K562 (cell line): ENCODE measurements around the gene SRPK2. TPM values are rescaled to one million over a fixed set of nuclear protein-coding genes. Genes with fewer than 3 reads are reported as not detected.

Experiments
- ATAC-seq: fragments of 200-7000 bp; cut with Tn5 transposase; 3 replicates; pipeline ENCODE4 v1.9.1; 2020; ENCODE audit warnings: moderate library complexity
- BruUV-seq: library from RNA; stranded (reverse); fragments of 400-500 nt; replicated peaks from 2 replicates; lab custom pipeline; 2021; lab: Mats Ljungman, UMichigan
- CTCF ChIA-PET: fragments of 300-600 bp; formaldehyde crosslinking; extraction: SDS; loops from one replicate; lab custom pipeline; 2021; ENCODE audit warnings: low intra/inter-chr PET ratio; lab: Yijun Ruan, JAX
- POLR2A ChIA-PET: fragments of 300-600, 350-650 bp; sonication (Branson Sonifier 250); formaldehyde crosslinking; extraction: SDS; loops from one replicate; lab custom pipeline; 2021; ENCODE audit warnings: antibody characterized with exemption, inconsistent platforms; lab: Yijun Ruan, JAX
- DNase-seq, 4 experiments: peaks; one replicate each; pipeline versions ENCODE4 v3.0.0 to v3.0.0-alpha.2; 2011 to 2018; ENCODE audit warnings: low spot score in 3 of 4, mixed read lengths in 3 of 4; ENCODE audit errors: extremely low read depth in 1 of 4
- FAIRE-seq: peaks from 2 replicates; lab custom pipeline; 2011; peaks lifted over from hg19 to GRCh38; lab: Jason Lieb, UNC
- H2AFZ ChIP-seq: 2 replicates; pipeline ENCODE4 v1.6.0; 2011; ENCODE audit warnings: low read depth, low read length, control low read depth, inconsistent platforms
- H3K27ac ChIP-seq: fragments of 200-600 bp; 3 replicates; pipeline ENCODE4 v1.8.0; 2011; ENCODE audit warnings: low read depth, mild to moderate bottlenecking, control low read depth, inconsistent platforms, low read length, moderate library complexity, mixed read lengths; ENCODE audit errors: extremely low read depth
- H3K27me3 ChIP-seq, 2 experiments: fragments of 300-600 bp in 1 of 2; 2 replicates in 1 of 2; 3 replicates in 1 of 2; pipeline versions ENCODE4 v1.6.0 to v1.8.0; 2011; ENCODE audit warnings: inconsistent platforms in 2 of 2, low read length in 2 of 2, mild to moderate bottlenecking in 1 of 2, mixed read lengths in 1 of 2, moderate library complexity in 1 of 2; ENCODE audit not compliant: control insufficient read depth in 2 of 2, insufficient read depth in 2 of 2
- H3K36me3 ChIP-seq: fragments of 300-600 bp; 3 replicates; pipeline ENCODE4 v1.8.0; 2011; ENCODE audit warnings: mild to moderate bottlenecking, low read length, inconsistent platforms; ENCODE audit not compliant: control insufficient read depth, insufficient read depth
- H3K4me1 ChIP-seq, 2 experiments: fragments of 200-600 bp in 1 of 2; replicated peaks in 1 of 2; 2 replicates in 1 of 2; 3 replicates in 1 of 2; pipeline versions ENCODE4 v1.5.1 to v1.8.0; 2011; ENCODE audit warnings: inconsistent platforms in 2 of 2, low read length in 2 of 2, mild to moderate bottlenecking in 1 of 2, mixed read lengths in 1 of 2, moderate library complexity in 1 of 2; ENCODE audit not compliant: control insufficient read depth in 2 of 2, insufficient read depth in 2 of 2
- H3K4me2 ChIP-seq: 2 replicates; pipeline ENCODE4 v1.6.1; 2011; ENCODE audit warnings: low read length, control low read depth, inconsistent platforms, mixed read lengths; ENCODE audit not compliant: insufficient read depth
- H3K4me3 ChIP-seq: fragments of 200-600 bp; sonication (generic), shearing (Covaris generic); 2 replicates; pipeline ENCODE4 v1.5.1; 2016; ENCODE audit warnings: control low read depth, inconsistent platforms
- H3K79me2 ChIP-seq: fragments of 200-600 bp; 3 replicates; pipeline ENCODE4 v1.8.0; 2011; ENCODE audit warnings: low read length, inconsistent platforms; ENCODE audit not compliant: control insufficient read depth, insufficient read depth
- H3K9ac ChIP-seq, 2 experiments: 2 replicates each; pipeline versions ENCODE4 v1.6.0 to v1.6.1; 2011; ENCODE audit warnings: low read depth in 2 of 2, low read length in 2 of 2, control low read depth in 1 of 2, inconsistent platforms in 1 of 2, mild to moderate bottlenecking in 1 of 2, mixed read lengths in 1 of 2; ENCODE audit not compliant: insufficient read depth in 1 of 2
- H3K9me1 ChIP-seq: one replicate; pipeline ENCODE4 v1.6.0; 2011; ENCODE audit warnings: inconsistent platforms, mild to moderate bottlenecking, low read length, moderate library complexity; ENCODE audit not compliant: control insufficient read depth, insufficient read depth
- H3K9me3 ChIP-seq: replicated peaks from 2 replicates; pipeline ENCODE4 v1.5.1; 2011; ENCODE audit warnings: low read depth, low read length, inconsistent platforms; ENCODE audit not compliant: control insufficient read depth, insufficient read depth
- H4K20me1 ChIP-seq: replicated peaks from 2 replicates; pipeline ENCODE4 v1.6.1; 2011; ENCODE audit warnings: low read length, inconsistent platforms, mixed read lengths; ENCODE audit not compliant: control insufficient read depth, insufficient read depth
- BRD9 ChIP-seq: fragments of 450-650 bp; IDR thresholded peaks from 2 replicates; pipeline ENCODE4 v1.6.1; 2018; ENCODE audit warnings: low read depth; ENCODE audit not compliant: partially characterized antibody
- HMG20A ChIP-seq: fragments of 450-650 bp; formaldehyde crosslinking; conservative IDR thresholded peaks from 2 replicates; pipeline ENCODE4 v1.4.0; 2020; ENCODE audit warnings: mild to moderate bottlenecking, mixed read lengths
- HMGN3 ChIP-seq: IDR thresholded peaks from 2 replicates; pipeline ENCODE4 v1.6.1; 2011; ENCODE audit warnings: borderline replicate concordance, low read depth, mild to moderate bottlenecking, mixed read lengths, low read length; ENCODE audit not compliant: insufficient read length; ENCODE audit errors: extremely low read depth
- HNRNPL ChIP-seq: fragments of 200-400 bp; formaldehyde crosslinking; IDR thresholded peaks from 2 replicates; pipeline ENCODE4 v1.6.1; 2017; ENCODE audit warnings: low read depth, mild to moderate bottlenecking, low read length
- JUN ChIP-seq, 2 experiments: sonication (generic) in 1 of 2; formaldehyde crosslinking in 1 of 2; IDR thresholded peaks; 2 replicates each; pipeline versions ENCODE4 v1.6.1 to v1.8.0; 2012 to 2022; ENCODE audit warnings: borderline replicate concordance in 2 of 2, mild to moderate bottlenecking in 2 of 2, improper control_type of control experiment in 1 of 2, low read depth in 1 of 2, low read length in 1 of 2, missing genetic modification reagents in 1 of 2
- NBN ChIP-seq: fragments of 450-650 bp; IDR thresholded peaks from 2 replicates; pipeline ENCODE4 v1.6.1; 2016; ENCODE audit warnings: low read depth, mild to moderate bottlenecking
- TBP ChIP-seq: optimal IDR thresholded peaks from 2 replicates; pipeline ENCODE3; 2011; ENCODE audit warnings: low read depth, low read length, improper control_type of control experiment
- ZBTB2 ChIP-seq: fragments of 450-650 bp; IDR thresholded peaks from 2 replicates; pipeline ENCODE4 v1.6.1; 2016; ENCODE audit warnings: antibody characterized with exemption
- ZNF431 ChIP-seq: sonication (generic); formaldehyde crosslinking; IDR thresholded peaks from 2 replicates; pipeline ENCODE4 v1.8.0; 2022; ENCODE audit warnings: mild to moderate bottlenecking, missing genetic modification reagents
- WGBS: fragments of 100-300 bp; shearing (Covaris generic); methylation state at CpG from one replicate; pipeline ENCODE4 v1.1.6; 2016; ENCODE audit warnings: low coverage, mixed read lengths; ENCODE audit not compliant: insufficient coverage; ENCODE audit errors: missing lambda C conversion rate; 5-methylcytosine and 5-hydroxymethylcytosine counted together
- in situ Hi-C: fragments of 300-500 bp; cut with MboI; formaldehyde crosslinking; loops from 4 replicates; pipeline ENCODE4 v1.15.0; 2018; ENCODE audit warnings: inconsistent platforms, mixed read lengths
- intact Hi-C: fragments of 100-400 bp; cut with micrococcal nuclease; formaldehyde crosslinking; loops from 2 replicates; pipeline ENCODE4 v1.14.2; 2022
- polyA plus RNA-seq, 8 experiments: library from polyadenylated mRNA; depleted of rRNA in 4 of 8; stranded (reverse) in 5 of 8; unstranded in 3 of 8; fragments of >200 nt; fragmentation: Nextera tagmentation in 2 of 8; fragmentation: Illumina TruSeq in 1 of 8; extraction: Ambion mirVana in 2 of 8; extraction: Trizol in 1 of 8; gene quantifications; 2 replicates each; pipeline versions ENCODE4 v1.2.1 to v1.2.3, GENCODE V29; 2011 to 2014; ENCODE audit warnings: inconsistent platforms in 1 of 8, missing spikeins in 1 of 8
- total RNA-seq, 7 experiments: library from RNA; depleted of rRNA in 6 of 7; stranded (reverse); fragments of >200 nt in 6 of 7; fragmentation: Illumina TruSeq in 2 of 7; extraction: Trizol in 2 of 7; gene quantifications; 2 replicates each; pipeline versions ENCODE4 v1.2.1 to v1.2.3, GENCODE V29; 2011 to 2021; ENCODE audit warnings: low replicate concordance in 1 of 7
- TF ChIP-seq, protein P1 (sequence below): fragments of 450-650 bp; IDR thresholded peaks from 2 replicates; pipeline ENCODE4 v1.6.1; 2016; ENCODE audit warnings: missing biosample characterization, missing genetic modification characterization
- TF ChIP-seq, protein P2 (sequence below): IDR thresholded peaks from 2 replicates; pipeline ENCODE4 v1.6.1; 2016; ENCODE audit warnings: missing genetic modification characterization, missing compliant biosample characterization

SRPK2 gene
- total and polyA plus RNA-seq, 9 of the 15 experiments (the other 6 are each of a cell fraction or from before 2014, with no cell fraction given) = 21.5 to 44.7 (median 33.3) TPM

GRCh38 chr7:105202616-105203015 is 186.1 kb downstream of the SRPK2 start:
- TF ChIP-seq, protein P1, sequence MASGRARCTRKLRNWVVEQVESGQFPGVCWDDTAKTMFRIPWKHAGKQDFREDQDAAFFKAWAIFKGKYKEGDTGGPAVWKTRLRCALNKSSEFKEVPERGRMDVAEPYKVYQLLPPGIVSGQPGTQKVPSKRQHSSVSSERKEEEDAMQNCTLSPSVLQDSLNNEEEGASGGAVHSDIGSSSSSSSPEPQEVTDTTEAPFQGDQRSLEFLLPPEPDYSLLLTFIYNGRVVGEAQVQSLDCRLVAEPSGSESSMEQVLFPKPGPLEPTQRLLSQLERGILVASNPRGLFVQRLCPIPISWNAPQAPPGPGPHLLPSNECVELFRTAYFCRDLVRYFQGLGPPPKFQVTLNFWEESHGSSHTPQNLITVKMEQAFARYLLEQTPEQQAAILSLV (tag) = no peak
- H3K9me1 ChIP-seq = no peaks in the 10 kb centered on the region
- peaks cover 12% of the 10 kb centered on the region for H3K36me3 ChIP-seq
- no peak overlapping the region for H3K4me3 ChIP-seq
- intact Hi-C loops (no loop called here), in situ Hi-C loops (no loop called here)
- POLR2A ChIA-PET = interaction anchor here (0.5 kb wide), 1 partner anchor 649 kb away, joined by 3 read pairs; no protein-coding TSS in a partner anchor
- H2AFZ ChIP-seq = no peak overlapping the region
- H3K27ac ChIP-seq = no peak overlapping the region
- no peaks in the 10 kb centered on the region for H3K9me3 ChIP-seq
- CTCF ChIA-PET = no interaction called here
- no peak overlapping the region for H3K9ac ChIP-seq
- no peak for DNase-seq
- H4K20me1 ChIP-seq = peaks cover 7% of the 10 kb centered on the region; the same call in 1 of the 2 replicates
- peaks cover 0 to 10% of the 10 kb centered on the region in 2 experiments; a peak in 2 of 5 replicates for H3K4me1 ChIP-seq
- TSS peak; percentile 19 for BruUV-seq
- H3K79me2 ChIP-seq = peaks cover 5% of the 10 kb centered on the region; the same call in 1 of the 3 replicates
- no peak overlapping the region for H3K4me2 ChIP-seq
- FAIRE-seq = no peak
- no peak for ATAC-seq
- WGBS = 59% methylated on average over 3 of the region's 3 CpGs
- H3K27me3 ChIP-seq = no peaks in the 10 kb centered on the region

DNA sequence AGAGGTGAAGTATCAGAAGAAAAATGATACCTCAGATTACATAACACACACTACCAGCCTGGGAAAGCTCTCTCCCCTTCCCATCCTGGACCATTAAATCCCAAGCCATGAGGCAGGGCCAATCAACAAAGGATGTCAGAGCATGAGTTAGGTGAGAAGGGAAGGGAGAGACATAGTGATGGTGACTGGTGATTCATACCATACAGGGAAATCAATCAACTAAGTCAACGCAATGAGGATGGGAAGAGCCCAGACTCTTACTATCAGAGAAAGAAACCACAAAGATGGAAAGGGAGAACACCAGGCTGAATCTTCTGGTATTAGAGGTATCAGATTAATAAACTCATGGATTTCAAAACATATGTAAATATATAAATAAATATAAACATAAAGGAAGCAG is 189.3 kb downstream of the SRPK2 start:
- WGBS = 33% methylated on average over 1 of the region's 1 CpG
- H3K27me3 ChIP-seq = no peaks in the 10 kb centered on the region
- no peak overlapping the region for H3K27ac ChIP-seq
- ChIA-PET CTCF (no interaction called here), POLR2A (interaction anchor here (0.6 kb wide), 1 partner anchor 103 kb away, joined by 3 read pairs; no protein-coding TSS in a partner anchor)
- ATAC-seq = no peak
- no peak overlapping the region for H3K4me3 ChIP-seq
- peaks cover 0 to 10% of the 10 kb centered on the region in 2 experiments; a peak in 2 of 5 replicates for H3K4me1 ChIP-seq
- no peak for DNase-seq
- H3K36me3 ChIP-seq = peaks cover 12% of the 10 kb centered on the region
- intact Hi-C loops (no loop called here), in situ Hi-C loops (no loop called here)
- H2AFZ ChIP-seq = no peak overlapping the region
- H3K79me2 ChIP-seq = no peaks in the 10 kb centered on the region
- H3K4me2 ChIP-seq = no peak overlapping the region
- BruUV-seq = no TSS peak
- no peaks in the 10 kb centered on the region for H3K9me3 ChIP-seq
- H3K9me1 ChIP-seq = no peaks in the 10 kb centered on the region
- FAIRE-seq = no peak
- peaks cover 11% of the 10 kb centered on the region; the same call in 1 of the 2 replicates for H4K20me1 ChIP-seq
- H3K9ac ChIP-seq = no peak overlapping the region
- TF ChIP-seq ZBTB2 (no peak), TBP (no peak), BRD9 (no peak), NBN (no peak), HMG20A (CRISPR knock-in tag) (no peak), ZNF431 (CRISPR knock-in tag) (no peak), HMGN3 (no peak), HNRNPL (no peak), JUN (IDR thresholded peaks at IDR 0.05; ENCODE audit: borderline replicate concordance, low read depth, low read length) (no peak), JUN (CRISPR knock-in tag; IDR thresholded peaks at IDR 0.05; ENCODE audit: borderline replicate concordance) (no peak)
- TF ChIP-seq, protein P2, sequence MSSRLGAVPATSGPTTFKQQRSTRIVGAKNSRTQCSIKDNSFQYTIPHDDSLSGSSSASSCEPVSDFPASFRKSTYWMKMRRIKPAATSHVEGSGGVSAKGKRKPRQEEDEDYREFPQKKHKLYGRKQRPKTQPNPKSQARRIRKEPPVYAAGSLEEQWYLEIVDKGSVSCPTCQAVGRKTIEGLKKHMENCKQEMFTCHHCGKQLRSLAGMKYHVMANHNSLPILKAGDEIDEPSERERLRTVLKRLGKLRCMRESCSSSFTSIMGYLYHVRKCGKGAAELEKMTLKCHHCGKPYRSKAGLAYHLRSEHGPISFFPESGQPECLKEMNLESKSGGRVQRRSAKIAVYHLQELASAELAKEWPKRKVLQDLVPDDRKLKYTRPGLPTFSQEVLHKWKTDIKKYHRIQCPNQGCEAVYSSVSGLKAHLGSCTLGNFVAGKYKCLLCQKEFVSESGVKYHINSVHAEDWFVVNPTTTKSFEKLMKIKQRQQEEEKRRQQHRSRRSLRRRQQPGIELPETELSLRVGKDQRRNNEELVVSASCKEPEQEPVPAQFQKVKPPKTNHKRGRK (tag) = no peak
